CD4-positive, alpha-beta memory T cell (primary cell): Measurements from ENCODE around the gene NABP2. TPM values are rescaled to one million over a fixed set of nuclear protein-coding genes. Genes with fewer than 3 reads are reported as not detected.
"Not testable (repeated sequence)": the region's sequence is repeated elsewhere in the genome, so short reads cannot be mapped to it uniquely, and the experiment has no call there.

Experiments used
- CTCF ChIA-PET: fragments of 350-600 bp; sonication (Branson Sonifier 250); formaldehyde crosslinking; loops from one replicate; lab custom pipeline; 2021; ENCODE audit warnings: inconsistent platforms; ENCODE audit not compliant: partially characterized antibody; lab: Charles Lee
- POLR2A ChIA-PET: fragments of 350-600 bp; sonication (Branson Sonifier 250); formaldehyde crosslinking; loops from one replicate; lab custom pipeline; 2021; ENCODE audit not compliant: partially characterized antibody; lab: Charles Lee
- DNase-seq, 5 donors: peaks; one replicate each; pipeline versions ENCODE4 v3.0.0 to v3.0.0-alpha.2; 2020 to 2022; ENCODE audit warnings: mixed read lengths in 1 of 5
- H3K27ac ChIP-seq: one replicate; pipeline ENCODE4 v1.7.0; 2013; ENCODE audit warnings: low read depth, low read length
- H3K27me3 ChIP-seq: 2 replicates; pipeline ENCODE4 v1.7.0; 2013; ENCODE audit warnings: mild to moderate bottlenecking, low read length, moderate library complexity; ENCODE audit not compliant: insufficient read depth
- H3K36me3 ChIP-seq: 2 replicates; pipeline ENCODE4 v1.7.0; 2013; ENCODE audit warnings: mild to moderate bottlenecking, low read length, moderate library complexity; ENCODE audit not compliant: insufficient read depth
- H3K4me1 ChIP-seq: 2 replicates; pipeline ENCODE4 v1.7.0; 2013; ENCODE audit warnings: mild to moderate bottlenecking, low read length, moderate library complexity; ENCODE audit not compliant: insufficient read depth
- H3K4me3 ChIP-seq, 2 donors: one replicate each; pipeline ENCODE4 v1.7.0; 2013; ENCODE audit warnings: low read length in 2 of 2, mild to moderate bottlenecking in 1 of 2
- H3K9me3 ChIP-seq, 2 donors: one replicate each; pipeline ENCODE4 v1.7.0; 2013; ENCODE audit warnings: low read length in 2 of 2, control low read depth in 1 of 2; ENCODE audit not compliant: control insufficient read depth in 1 of 2
- H3K27ac Mint-ChIP-seq, 7 donors: one replicate each; pipeline ENCODE4 v1.8.0; 2020 to 2021; ENCODE audit warnings: mixed read lengths in 7 of 7, mild to moderate bottlenecking in 6 of 7, inconsistent platforms in 3 of 7, moderate library complexity in 3 of 7
- H3K27me3 Mint-ChIP-seq, 2 donors: one replicate each; pipeline ENCODE4 v1.8.0; 2020 to 2021; ENCODE audit warnings: mixed read lengths in 2 of 2
- H3K36me3 Mint-ChIP-seq, 2 donors: one replicate each; pipeline ENCODE4 v1.8.0; 2020 to 2021; ENCODE audit warnings: mixed read lengths in 2 of 2, inconsistent platforms in 1 of 2, mild to moderate bottlenecking in 1 of 2
- H3K4me1 Mint-ChIP-seq, 4 donors: one replicate each; pipeline ENCODE4 v1.8.0; 2020 to 2021; ENCODE audit warnings: mixed read lengths in 4 of 4, mild to moderate bottlenecking in 1 of 4
- H3K4me3 Mint-ChIP-seq, 8 donors: one replicate each; pipeline ENCODE4 v1.8.0; 2020 to 2021; ENCODE audit warnings: mixed read lengths in 8 of 8, mild to moderate bottlenecking in 7 of 8, moderate library complexity in 6 of 8, inconsistent platforms in 3 of 8
- H3K9me3 Mint-ChIP-seq, 8 donors: one replicate each; pipeline ENCODE4 v1.8.0; 2020 to 2021; ENCODE audit warnings: mixed read lengths in 8 of 8, mild to moderate bottlenecking in 5 of 8, inconsistent platforms in 3 of 8, moderate library complexity in 1 of 8
- intact Hi-C: fragments of 100-400 bp; cut with micrococcal nuclease; formaldehyde crosslinking; loops from one replicate; pipeline ENCODE4 v1.15.1; 2023
- polyA plus RNA-seq, 2 donors: library from polyadenylated mRNA; unstranded; fragments of 300-500 nt; fragmentation: Illumina TruSeq; gene quantifications; one replicate each; pipeline ENCODE4 v1.2.3, GENCODE V29; 2021
- total RNA-seq, 2 experiments: library from RNA; stranded (reverse); gene quantifications; one replicate each; pipeline ENCODE4 v1.2.3, GENCODE V29; 2021

NABP2 gene
- total and polyA plus RNA-seq, 4 experiments from 2014 or later, result 4.1 to 19.1 (median 10.8) TPM

GRCh38 chr12:56261503-56262232 lies 37.5 kb downstream of the NABP2 start:
- no peak for DNase-seq
- H3K4me3 ChIP-seq, result no peak overlapping the region
- CTCF ChIA-PET, result interaction anchor here (1.3 kb wide), 1 partner anchor 143 kb away, joined by 4 read pairs; the partner anchor contains the start of gene ZC3H10
- H3K4me1 ChIP-seq, result peaks cover 20% of the 10 kb centered on the region
- H3K36me3 ChIP-seq, result no peaks in the 10 kb centered on the region
- no peaks in the 10 kb centered on the region for H3K27me3 ChIP-seq
- intact Hi-C loops, result no loop called here
- Mint-ChIP-seq H3K9me3 (no peaks in the 10 kb centered on the region), H3K36me3 (peaks cover 0 to 5% of the 10 kb centered on the region in 2 donors), H3K27ac (peak overlapping the region in 2 of 7 donors; percentile 4 to 29), H3K27me3 (no peaks in the 10 kb centered on the region), H3K4me1 (peaks cover 16 to 31% (median 22%) of the 10 kb centered on the region in 4 donors), H3K4me3 (no peak overlapping the region)
- POLR2A ChIA-PET, result no interaction called here
- H3K27ac ChIP-seq, result no peak overlapping the region
- no peaks in the 10 kb centered on the region for H3K9me3 ChIP-seq

- POLR2A ChIA-PET, result interaction anchor here (0.6 kb wide), 1 partner anchor 73 kb away, joined by 3 read pairs; the partner anchor contains the start of gene SMARCC2
- CTCF ChIA-PET, result interaction anchor here (0.7 to 1.2 kb wide), 4 partner anchors 35 to 1263 kb away, joined by 3 to 5 read pairs (median 4); no protein-coding TSS in a partner anchor
- H3K4me3 ChIP-seq, H3K27ac Mint-ChIP-seq, H3K27ac ChIP-seq, DNase-seq, H3K36me3 ChIP-seq, H3K4me3 Mint-ChIP-seq, H3K27me3 Mint-ChIP-seq, H3K9me3 Mint-ChIP-seq, intact Hi-C loops, H3K9me3 ChIP-seq, H3K27me3 ChIP-seq, H3K36me3 Mint-ChIP-seq: not testable (repeated sequence)
- peaks cover 17% of the 10 kb centered on the region for H3K4me1 ChIP-seq
- H3K4me1 Mint-ChIP-seq, result peaks cover 16 to 31% (median 23%) of the 10 kb centered on the region in 4 donors
Measured at GRCh38 chr12:56262955-56263354, 38.8 kb downstream of the NABP2 start.

- intact Hi-C loops, result loop anchor here (1.0 to 5.0 kb wide), 5 partner anchors 8 to 202 kb away; partner anchors contain the start of genes ANKRD52, APOF, NABP2 and RNF41
- peaks cover 10 to 23% (median 16%) of the 10 kb centered on the region in 4 donors for H3K4me1 Mint-ChIP-seq
- POLR2A ChIA-PET, result interaction anchor here (0.9 to 3.6 kb wide), 17 partner anchors 8 to 293 kb away, joined by 3 to 38 read pairs (median 7); partner anchors contain the start of genes ANKRD52, CNPY2, ESYT1 and IL23A
Measured at GRCh38 chr12:56266068-56266692, 42.0 kb downstream of the NABP2 start.

GRCh38 chr12:56266693-56267442 lies 42.7 kb downstream of the NABP2 start, which contains the start of gene COQ10A:
COQ10A (plus strand) TSS chr12:56266942; CDS start chr12:56267119, 177 bp downstream.
- Histone ChIP-seq H3K4me3 (peak within 1 kb of the TSS; percentile 27 to 90), H3K9me3 (no peaks in the 10 kb centered on the region), H3K27me3 (no peaks in the 10 kb centered on the region), H3K27ac (peak within 1 kb of the TSS; percentile 84), H3K36me3 (peaks cover 22% of the 10 kb centered on the region), H3K4me1 (peaks cover 14% of the 10 kb centered on the region)
- ChIA-PET CTCF (interaction anchor here (0.6 to 6.2 kb wide), 12 partner anchors 9 to 492 kb away, joined by 3 to 36 read pairs (median 4); partner anchors contain the start of genes ANKRD52 and RNF41), POLR2A (interaction anchor here (0.6 to 3.6 kb wide), 24 partner anchors 9 to 362 kb away, joined by 3 to 38 read pairs (median 4); partner anchors contain the start of genes ANKRD52, APOF, CNPY2 and ESYT1)
- H3K4me1 Mint-ChIP-seq, result peaks cover 10 to 23% (median 16%) of the 10 kb centered on the region in 4 donors
- H3K36me3 Mint-ChIP-seq, result peaks cover 4 to 29% of the 10 kb centered on the region in 2 donors
- intact Hi-C loops, result loop anchor here (1.0 to 5.0 kb wide), 6 partner anchors 9 to 201 kb away; partner anchors contain the start of genes ANKRD52, APOF, CS and NABP2
- no peaks in the 10 kb centered on the region for H3K9me3 Mint-ChIP-seq
- H3K27me3 Mint-ChIP-seq, result no peaks in the 10 kb centered on the region
- H3K27ac Mint-ChIP-seq, result peak within 1 kb of the TSS; percentile 90 to 99 (median 97)
- H3K4me3 Mint-ChIP-seq, result peak within 1 kb of the TSS; percentile 89 to 99 (median 96)
- peak; percentile 89 to 96 (median 91) for DNase-seq

More at GRCh38 chr12:56266068-56266692, 42.0 kb downstream of the NABP2 start:
- Histone ChIP-seq H3K36me3 (peaks cover 19% of the 10 kb centered on the region), H3K27ac (peak overlapping the region; percentile 84), H3K4me1 (peaks cover 14% of the 10 kb centered on the region), H3K4me3 (peak overlapping the region; percentile 27 to 90)
- H3K4me3 Mint-ChIP-seq, result peak overlapping the region; percentile 89 to 99 (median 96)
- not testable (repeated sequence) for DNase-seq, H3K27me3 Mint-ChIP-seq, H3K9me3 Mint-ChIP-seq, H3K9me3 ChIP-seq, H3K27me3 ChIP-seq
- H3K27ac Mint-ChIP-seq, result peak overlapping the region; percentile 90 to 99 (median 97)
- peaks cover 0 to 22% of the 10 kb centered on the region in 2 donors for H3K36me3 Mint-ChIP-seq
- CTCF ChIA-PET, result interaction anchor here (0.8 to 6.2 kb wide), 11 partner anchors 9 to 197 kb away, joined by 3 to 36 read pairs (median 3); partner anchors contain the start of genes ANKRD52 and RNF41

DNA sequence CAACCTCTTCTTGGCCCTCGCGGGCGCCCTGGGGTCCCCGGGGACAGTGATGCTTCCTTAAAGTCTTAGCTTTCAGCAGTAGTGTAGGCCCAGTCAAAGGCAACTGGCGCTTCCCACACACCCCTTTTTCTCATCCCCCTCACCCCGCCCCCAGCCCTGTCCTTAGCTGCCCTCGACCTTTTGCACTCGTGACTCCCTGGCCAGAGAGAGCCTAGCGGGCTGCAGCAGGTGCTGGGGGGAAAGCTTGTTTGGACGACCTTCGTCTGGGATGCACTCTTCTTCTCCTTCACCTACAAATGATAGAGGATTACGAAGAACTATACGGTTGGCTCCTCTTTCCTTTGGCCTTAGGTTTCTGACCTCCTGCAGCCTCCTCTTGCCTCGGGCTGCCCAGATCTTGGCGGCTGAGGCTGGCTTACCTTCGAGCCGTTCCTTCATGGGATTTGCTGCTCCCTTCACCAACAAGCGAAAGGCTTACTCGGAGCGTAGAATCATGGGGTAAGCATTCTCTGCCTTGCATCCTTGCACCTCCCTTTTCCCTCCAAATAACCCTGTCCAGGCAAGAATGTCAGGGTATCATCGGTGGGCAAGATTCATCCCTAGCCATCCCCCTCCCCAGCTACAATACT lies 43.4 kb downstream of the NABP2 start:
- H3K4me1 Mint-ChIP-seq, result peaks cover 10 to 23% (median 16%) of the 10 kb centered on the region in 4 donors
- H3K9me3 ChIP-seq, result no peaks in the 10 kb centered on the region
- H3K27me3 ChIP-seq, result no peaks in the 10 kb centered on the region
- no peaks in the 10 kb centered on the region for H3K27me3 Mint-ChIP-seq
- peaks cover 7 to 34% of the 10 kb centered on the region in 2 donors for H3K36me3 Mint-ChIP-seq
- DNase-seq, result no peak
- CTCF ChIA-PET, result interaction anchor here (0.6 to 6.2 kb wide), 9 partner anchors 10 to 493 kb away, joined by 3 to 36 read pairs (median 5); partner anchors contain the start of genes ANKRD52 and RNF41
- no peaks in the 10 kb centered on the region for H3K9me3 Mint-ChIP-seq
- peak overlapping the region; percentile 58 to 93 (median 88) for H3K27ac Mint-ChIP-seq
- H3K36me3 ChIP-seq, result peaks cover 22% of the 10 kb centered on the region
- H3K4me3 ChIP-seq, result peak overlapping the region; percentile 6 to 90
- POLR2A ChIA-PET, result interaction anchor here (0.6 to 3.6 kb wide), 22 partner anchors 8 to 361 kb away, joined by 3 to 38 read pairs (median 5); partner anchors contain the start of genes ANKRD52, APOF, CNPY2 and ESYT1
- H3K4me3 Mint-ChIP-seq, result peak overlapping the region; percentile 75 to 95 (median 81)
- H3K27ac ChIP-seq, result peak overlapping the region; percentile 84
- intact Hi-C loops, result loop anchor here (1.0 to 5.0 kb wide), 4 partner anchors 33 to 95 kb away; partner anchors contain the start of genes APOF, CS, NABP2 and RNF41
- peaks cover 14% of the 10 kb centered on the region for H3K4me1 ChIP-seq

- Mint-ChIP-seq H3K27ac (peak overlapping the region in 5 of 7 donors; percentile 13 to 36 (median 17)), H3K4me1 (peaks cover 9 to 18% (median 15%) of the 10 kb centered on the region in 4 donors), H3K36me3 (peaks cover 26 to 64% of the 10 kb centered on the region in 2 donors), H3K9me3 (no peaks in the 10 kb centered on the region), H3K27me3 (no peaks in the 10 kb centered on the region), H3K4me3 (no peak overlapping the region)
- no peak overlapping the region for H3K4me3 ChIP-seq
- no peaks in the 10 kb centered on the region for H3K27me3 ChIP-seq
- intact Hi-C loops, result no loop called here
- POLR2A ChIA-PET, result no interaction called here
- H3K36me3 ChIP-seq, result peaks cover 51% of the 10 kb centered on the region
- H3K27ac ChIP-seq, result no peak overlapping the region
- H3K4me1 ChIP-seq, result peaks cover 14% of the 10 kb centered on the region
- DNase-seq, result no peak
- no peaks in the 10 kb centered on the region for H3K9me3 ChIP-seq
- CTCF ChIA-PET, result interaction anchor here (6.2 kb wide), 1 partner anchor 14 kb away, joined by 36 read pairs; the partner anchor contains the start of gene ANKRD52
Measured at GRCh38 chr12:56271031-56271430, 46.9 kb downstream of the NABP2 start.
